Measurements from ENCODE around the gene TENT5C. TPM values are rescaled to one million over a fixed set of nuclear protein-coding genes. Genes with fewer than 3 reads are reported as not detected.

TENT5C gene
- total and polyA plus RNA-seq, 10 of the 15 experiments (the other 5 are each of a cell fraction or from before 2014, with no cell fraction given) = 0.19 to 2.4 (median 0.78) TPM

DNA sequence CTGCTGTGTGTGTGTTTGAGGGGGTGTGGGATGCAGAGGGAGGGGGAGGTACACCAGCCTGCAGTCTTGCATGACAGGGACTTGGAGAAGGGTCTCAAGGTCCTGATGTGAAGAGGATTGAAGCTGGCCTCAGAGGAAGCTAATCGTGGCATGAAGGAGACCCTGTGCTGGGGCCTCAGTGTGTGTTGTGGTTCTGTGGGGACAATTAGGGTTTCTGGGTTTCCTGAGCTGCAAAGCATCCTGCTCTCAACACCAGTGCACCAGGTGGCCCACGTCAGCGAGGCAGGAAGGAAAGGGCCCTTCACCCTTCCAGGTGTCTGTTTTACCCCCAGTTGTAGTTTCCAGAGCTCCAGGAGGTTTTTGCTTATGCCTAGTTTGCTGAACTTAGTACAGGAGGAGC, 52.8 kb downstream of the TENT5C start (continued):
- TF ChIP-seq CREM (IDR thresholded peaks at IDR 0.05; ENCODE audit: low read depth) (peak; percentile 24; the same call in 1 of the 2 replicates), IKZF2 (IDR thresholded peaks at IDR 0.05) (0 out of 4 replicates have a peak, but pooled peaks of 1 of the 2 experiments have one; percentile 9), ZZZ3 (IDR thresholded peaks at IDR 0.05; ENCODE audit: control insufficient read depth, insufficient read length, low read depth) (no peak), EGR1 (IDR thresholded peaks at IDR 0.05; ENCODE audit: borderline replicate concordance in 1 of 2, low read depth in 2 of 2, low read length in 2 of 2) (no peak), EP300 (IDR thresholded peaks at IDR 0.05; ENCODE audit: borderline replicate concordance in 1 of 2, control insufficient read depth in 1 of 2, low read depth in 2 of 2, low read length in 2 of 2) (no peak), ATF7 (IDR thresholded peaks at IDR 0.05; ENCODE audit: low read depth) (no peak), GATAD2B (conservative IDR thresholded peaks at IDR 0.05; ENCODE audit: low read depth) (no peak), TCF12 (IDR thresholded peaks at IDR 0.05; ENCODE audit: low read depth, low read length) (peak; percentile 95), JUNB (IDR thresholded peaks at IDR 0.05) (no peak), TARDBP (IDR thresholded peaks at IDR 0.05; ENCODE audit: borderline replicate concordance) (no peak), RB1 (IDR thresholded peaks at IDR 0.05; ENCODE audit: borderline replicate concordance) (no peak), IRF4 (IDR thresholded peaks at IDR 0.05; ENCODE audit: low read depth, low read length) (no peak), STAT3 (IDR thresholded peaks at IDR 0.05; ENCODE audit: low read depth, low read length) (no peak), SP1 (IDR thresholded peaks at IDR 0.05; ENCODE audit: low read depth, low read length) (peak; percentile 34), SUPT20H (IDR thresholded peaks at IDR 0.05; ENCODE audit: borderline replicate concordance, control insufficient read depth, low read depth, low read length) (no peak), NR2C2 (IDR thresholded peaks at IDR 0.05; ENCODE audit: borderline replicate concordance, control insufficient read depth, insufficient read length, low read depth) (no peak)
- TF ChIP-seq, protein P1, sequence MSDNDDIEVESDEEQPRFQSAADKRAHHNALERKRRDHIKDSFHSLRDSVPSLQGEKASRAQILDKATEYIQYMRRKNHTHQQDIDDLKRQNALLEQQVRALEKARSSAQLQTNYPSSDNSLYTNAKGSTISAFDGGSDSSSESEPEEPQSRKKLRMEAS (IDR thresholded peaks at IDR 0.05; ENCODE audit: low read depth, low read length) = no peak
- TF ChIP-seq, protein P2, sequence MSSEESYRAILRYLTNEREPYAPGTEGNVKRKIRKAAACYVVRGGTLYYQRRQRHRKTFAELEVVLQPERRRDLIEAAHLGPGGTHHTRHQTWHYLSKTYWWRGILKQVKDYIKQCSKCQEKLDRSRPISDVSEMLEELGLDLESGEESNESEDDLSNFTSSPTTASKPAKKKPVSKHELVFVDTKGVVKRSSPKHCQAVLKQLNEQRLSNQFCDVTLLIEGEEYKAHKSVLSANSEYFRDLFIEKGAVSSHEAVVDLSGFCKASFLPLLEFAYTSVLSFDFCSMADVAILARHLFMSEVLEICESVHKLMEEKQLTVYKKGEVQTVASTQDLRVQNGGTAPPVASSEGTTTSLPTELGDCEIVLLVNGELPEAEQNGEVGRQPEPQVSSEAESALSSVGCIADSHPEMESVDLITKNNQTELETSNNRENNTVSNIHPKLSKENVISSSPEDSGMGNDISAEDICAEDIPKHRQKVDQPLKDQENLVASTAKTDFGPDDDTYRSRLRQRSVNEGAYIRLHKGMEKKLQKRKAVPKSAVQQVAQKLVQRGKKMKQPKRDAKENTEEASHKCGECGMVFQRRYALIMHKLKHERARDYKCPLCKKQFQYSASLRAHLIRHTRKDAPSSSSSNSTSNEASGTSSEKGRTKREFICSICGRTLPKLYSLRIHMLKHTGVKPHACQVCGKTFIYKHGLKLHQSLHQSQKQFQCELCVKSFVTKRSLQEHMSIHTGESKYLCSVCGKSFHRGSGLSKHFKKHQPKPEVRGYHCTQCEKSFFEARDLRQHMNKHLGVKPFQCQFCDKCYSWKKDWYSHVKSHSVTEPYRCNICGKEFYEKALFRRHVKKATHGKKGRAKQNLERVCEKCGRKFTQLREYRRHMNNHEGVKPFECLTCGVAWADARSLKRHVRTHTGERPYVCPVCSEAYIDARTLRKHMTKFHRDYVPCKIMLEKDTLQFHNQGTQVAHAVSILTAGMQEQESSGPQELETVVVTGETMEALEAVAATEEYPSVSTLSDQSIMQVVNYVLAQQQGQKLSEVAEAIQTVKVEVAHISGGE (CRISPR knock-in tag; IDR thresholded peaks at IDR 0.05) = no peak
- TF ChIP-seq, protein P3, sequence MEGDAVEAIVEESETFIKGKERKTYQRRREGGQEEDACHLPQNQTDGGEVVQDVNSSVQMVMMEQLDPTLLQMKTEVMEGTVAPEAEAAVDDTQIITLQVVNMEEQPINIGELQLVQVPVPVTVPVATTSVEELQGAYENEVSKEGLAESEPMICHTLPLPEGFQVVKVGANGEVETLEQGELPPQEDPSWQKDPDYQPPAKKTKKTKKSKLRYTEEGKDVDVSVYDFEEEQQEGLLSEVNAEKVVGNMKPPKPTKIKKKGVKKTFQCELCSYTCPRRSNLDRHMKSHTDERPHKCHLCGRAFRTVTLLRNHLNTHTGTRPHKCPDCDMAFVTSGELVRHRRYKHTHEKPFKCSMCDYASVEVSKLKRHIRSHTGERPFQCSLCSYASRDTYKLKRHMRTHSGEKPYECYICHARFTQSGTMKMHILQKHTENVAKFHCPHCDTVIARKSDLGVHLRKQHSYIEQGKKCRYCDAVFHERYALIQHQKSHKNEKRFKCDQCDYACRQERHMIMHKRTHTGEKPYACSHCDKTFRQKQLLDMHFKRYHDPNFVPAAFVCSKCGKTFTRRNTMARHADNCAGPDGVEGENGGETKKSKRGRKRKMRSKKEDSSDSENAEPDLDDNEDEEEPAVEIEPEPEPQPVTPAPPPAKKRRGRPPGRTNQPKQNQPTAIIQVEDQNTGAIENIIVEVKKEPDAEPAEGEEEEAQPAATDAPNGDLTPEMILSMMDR (IDR thresholded peaks at IDR 0.05 in 2 of 3, conservative IDR thresholded peaks at IDR 0.05 in 1 of 3; ENCODE audit: control insufficient read depth in 2 of 3, extremely low read depth in 1 of 3, insufficient read depth in 1 of 3, low read depth in 3 of 3, low read length in 3 of 3) = no peak
- TF ChIP-seq, protein P4, sequence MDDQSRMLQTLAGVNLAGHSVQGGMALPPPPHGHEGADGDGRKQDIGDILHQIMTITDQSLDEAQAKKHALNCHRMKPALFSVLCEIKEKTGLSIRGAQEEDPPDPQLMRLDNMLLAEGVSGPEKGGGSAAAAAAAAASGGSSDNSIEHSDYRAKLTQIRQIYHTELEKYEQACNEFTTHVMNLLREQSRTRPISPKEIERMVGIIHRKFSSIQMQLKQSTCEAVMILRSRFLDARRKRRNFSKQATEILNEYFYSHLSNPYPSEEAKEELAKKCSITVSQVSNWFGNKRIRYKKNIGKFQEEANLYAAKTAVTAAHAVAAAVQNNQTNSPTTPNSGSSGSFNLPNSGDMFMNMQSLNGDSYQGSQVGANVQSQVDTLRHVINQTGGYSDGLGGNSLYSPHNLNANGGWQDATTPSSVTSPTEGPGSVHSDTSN (IDR thresholded peaks at IDR 0.05; ENCODE audit: insufficient replicate concordance, low read depth, low read length) = peak; percentile 59
- TF ChIP-seq, protein P5, sequence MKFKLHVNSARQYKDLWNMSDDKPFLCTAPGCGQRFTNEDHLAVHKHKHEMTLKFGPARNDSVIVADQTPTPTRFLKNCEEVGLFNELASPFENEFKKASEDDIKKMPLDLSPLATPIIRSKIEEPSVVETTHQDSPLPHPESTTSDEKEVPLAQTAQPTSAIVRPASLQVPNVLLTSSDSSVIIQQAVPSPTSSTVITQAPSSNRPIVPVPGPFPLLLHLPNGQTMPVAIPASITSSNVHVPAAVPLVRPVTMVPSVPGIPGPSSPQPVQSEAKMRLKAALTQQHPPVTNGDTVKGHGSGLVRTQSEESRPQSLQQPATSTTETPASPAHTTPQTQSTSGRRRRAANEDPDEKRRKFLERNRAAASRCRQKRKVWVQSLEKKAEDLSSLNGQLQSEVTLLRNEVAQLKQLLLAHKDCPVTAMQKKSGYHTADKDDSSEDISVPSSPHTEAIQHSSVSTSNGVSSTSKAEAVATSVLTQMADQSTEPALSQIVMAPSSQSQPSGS (IDR thresholded peaks at IDR 0.05; ENCODE audit: low read length) = peak; percentile 20; the same call in 1 of the 2 replicates
- TF ChIP-seq, protein P6, sequence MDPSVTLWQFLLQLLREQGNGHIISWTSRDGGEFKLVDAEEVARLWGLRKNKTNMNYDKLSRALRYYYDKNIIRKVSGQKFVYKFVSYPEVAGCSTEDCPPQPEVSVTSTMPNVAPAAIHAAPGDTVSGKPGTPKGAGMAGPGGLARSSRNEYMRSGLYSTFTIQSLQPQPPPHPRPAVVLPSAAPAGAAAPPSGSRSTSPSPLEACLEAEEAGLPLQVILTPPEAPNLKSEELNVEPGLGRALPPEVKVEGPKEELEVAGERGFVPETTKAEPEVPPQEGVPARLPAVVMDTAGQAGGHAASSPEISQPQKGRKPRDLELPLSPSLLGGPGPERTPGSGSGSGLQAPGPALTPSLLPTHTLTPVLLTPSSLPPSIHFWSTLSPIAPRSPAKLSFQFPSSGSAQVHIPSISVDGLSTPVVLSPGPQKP (IDR thresholded peaks at IDR 0.05; ENCODE audit: low read depth, low read length) = no peak

Measured in GM12878 (cell line).